ENCODE measurements around the gene MACROD2. TPM values are rescaled to one million over a fixed set of nuclear protein-coding genes. Genes with fewer than 3 reads are reported as not detected.

The MACROD2 gene
- total RNA-seq, 1 donor: 0.81 TPM

- DNase-seq (ENCODE audit: low read depth in 2 of 3, low spot score in 2 of 3): no peak
Observed at GRCh38 chr20:15220778-15221565, 1225.7 kb downstream of the MACROD2 start.

- DNase-seq (ENCODE audit: low read depth in 2 of 3, low spot score in 2 of 3): no peak
Observed at GRCh38 chr20:15222502-15223330, 1227.4 kb downstream of the MACROD2 start.

GRCh38 chr20:15224199-15224598 lies 1228.9 kb downstream of the MACROD2 start:
- DNase-seq (ENCODE audit: low read depth in 2 of 3, low spot score in 2 of 3): no peak

- no peak for DNase-seq (ENCODE audit: low read depth in 2 of 3, low spot score in 2 of 3)
Observed at GRCh38 chr20:15227102-15227501, 1231.8 kb downstream of the MACROD2 start.

- DNase-seq (ENCODE audit: low read depth in 2 of 3, low spot score in 2 of 3): no peak
Observed at GRCh38 chr20:15232243-15232642, 1236.9 kb downstream of the MACROD2 start.

- no peak for DNase-seq (ENCODE audit: low read depth in 2 of 3, low spot score in 2 of 3)
Observed at GRCh38 chr20:15235471-15236198, 1240.3 kb downstream of the MACROD2 start.

GRCh38 chr20:15236812-15237211 lies 1241.5 kb downstream of the MACROD2 start:
- DNase-seq (ENCODE audit: low read depth in 2 of 3, low spot score in 2 of 3): peak in 2 of 3 donors; percentile 2 to 5

GRCh38 chr20:15239542-15240206 lies 1244.4 kb downstream of the MACROD2 start:
- no peak for DNase-seq (ENCODE audit: low read depth in 2 of 3, low spot score in 2 of 3)

- DNase-seq (ENCODE audit: low read depth in 2 of 3, low spot score in 2 of 3): no peak
Observed at GRCh38 chr20:15240801-15241200, 1245.5 kb downstream of the MACROD2 start.

- DNase-seq (ENCODE audit: low read depth in 2 of 3, low spot score in 2 of 3): no peak
Observed at GRCh38 chr20:15241681-15242080, 1246.4 kb downstream of the MACROD2 start.

GRCh38 chr20:15242773-15243172 lies 1247.5 kb downstream of the MACROD2 start:
- no peak for DNase-seq (ENCODE audit: low read depth in 2 of 3, low spot score in 2 of 3)

GRCh38 chr20:15245896-15246295 lies 1250.6 kb downstream of the MACROD2 start:
- no peak for DNase-seq (ENCODE audit: low read depth in 2 of 3, low spot score in 2 of 3)

GRCh38 chr20:15248618-15249395 lies 1253.5 kb downstream of the MACROD2 start:
- DNase-seq (ENCODE audit: low read depth in 2 of 3, low spot score in 2 of 3): no peak

- no peak for DNase-seq (ENCODE audit: low read depth in 2 of 3, low spot score in 2 of 3)
Observed at GRCh38 chr20:15251171-15251570, 1255.9 kb downstream of the MACROD2 start.

GRCh38 chr20:15252304-15252703 lies 1257.0 kb downstream of the MACROD2 start:
- DNase-seq (ENCODE audit: low read depth in 2 of 3, low spot score in 2 of 3): no peak

- no peak for DNase-seq (ENCODE audit: low read depth in 2 of 3, low spot score in 2 of 3)
Observed at GRCh38 chr20:15253431-15253830, 1258.1 kb downstream of the MACROD2 start.

GRCh38 chr20:15256676-15257568 lies 1261.6 kb downstream of the MACROD2 start:
- DNase-seq (ENCODE audit: low read depth in 2 of 3, low spot score in 2 of 3): no peak

GRCh38 chr20:15257569-15257870 lies 1262.2 kb downstream of the MACROD2 start:
- DNase-seq (ENCODE audit: low read depth in 2 of 3, low spot score in 2 of 3): no peak

Data from hematopoietic multipotent progenitor cell (in vitro differentiated cells).